GM21381 (cell line): ENCODE measurements around the gene ADRB2.
A peak's percentile ranks its signal among the peaks of the same experiment; 100 is the strongest.

Experiments used
- ATAC-seq: cut with Tn5 transposase; IDR thresholded peaks from one replicate; pipeline ENCODE4 v1.9.1; 2021; ENCODE audit warnings: mild to moderate bottlenecking, moderate library complexity; ENCODE audit not compliant: unreplicated experiment

ADRB2 gene

DNA sequence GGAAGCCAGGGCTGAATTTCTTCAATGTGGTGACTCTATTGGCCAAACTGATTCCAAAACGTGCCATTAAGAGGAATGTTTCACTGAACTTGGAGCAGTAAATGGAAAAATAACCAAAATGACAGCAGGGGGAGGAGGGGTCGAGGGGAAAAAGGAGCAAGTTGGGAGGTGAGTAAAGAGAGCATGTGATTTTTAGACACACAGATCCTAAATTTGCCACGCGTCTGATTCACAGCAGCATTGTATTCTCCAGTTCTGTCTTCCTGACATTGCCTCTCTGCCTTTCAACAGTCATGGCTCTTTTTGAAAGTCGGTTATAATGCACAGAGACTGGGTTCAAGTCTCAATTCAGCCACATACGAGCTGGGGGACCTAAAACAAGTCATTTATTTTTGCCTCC is 22.0 kb upstream of the ADRB2 start:
- ATAC-seq, result no peak

DNA sequence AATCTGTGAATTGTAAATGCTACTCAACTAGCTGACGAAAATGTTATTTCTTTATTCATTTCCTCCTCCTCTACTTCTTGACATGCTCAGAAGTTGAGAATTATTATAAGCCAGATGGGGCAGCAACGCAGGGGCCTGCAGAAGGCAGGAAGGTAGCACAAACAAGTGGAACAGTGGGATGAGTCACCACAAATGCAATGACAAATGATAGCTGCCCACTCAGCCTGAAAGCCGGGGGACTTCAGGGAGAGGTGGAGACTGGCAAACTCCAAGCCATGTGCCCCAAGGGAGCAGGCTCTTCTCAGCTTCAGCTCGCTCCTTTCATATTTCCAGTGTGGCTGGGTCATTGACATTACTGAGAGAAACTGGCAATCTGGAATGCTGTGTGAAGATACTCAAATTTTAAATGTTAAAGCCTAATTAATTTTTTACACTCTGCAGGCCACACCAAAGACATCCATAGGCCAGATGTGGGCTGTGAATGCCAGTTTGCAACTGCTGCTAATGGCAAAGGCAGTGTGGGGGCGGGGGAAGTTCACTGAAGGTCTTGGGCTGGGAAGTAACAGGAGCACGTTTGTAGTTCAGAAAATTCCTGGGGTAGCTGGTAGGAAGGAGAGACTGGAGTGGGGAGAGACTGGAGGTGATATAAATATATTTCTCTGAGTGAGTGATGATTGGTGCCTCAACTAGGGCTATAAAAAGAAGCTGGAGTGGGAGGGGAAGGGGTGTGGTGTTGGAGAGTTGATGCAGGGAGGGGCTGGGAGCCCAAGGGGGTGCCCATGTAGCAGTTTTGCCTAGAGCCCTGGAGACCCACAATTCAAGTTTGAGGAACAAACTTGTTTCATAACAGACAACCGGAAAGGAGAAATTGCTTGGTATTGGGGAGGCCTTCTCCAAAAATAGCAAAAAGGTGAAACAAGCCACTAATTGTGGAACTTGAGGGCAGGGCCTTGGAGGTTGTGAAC is 20.8 kb upstream of the ADRB2 start:
- ATAC-seq, result peak; percentile 38

DNA sequence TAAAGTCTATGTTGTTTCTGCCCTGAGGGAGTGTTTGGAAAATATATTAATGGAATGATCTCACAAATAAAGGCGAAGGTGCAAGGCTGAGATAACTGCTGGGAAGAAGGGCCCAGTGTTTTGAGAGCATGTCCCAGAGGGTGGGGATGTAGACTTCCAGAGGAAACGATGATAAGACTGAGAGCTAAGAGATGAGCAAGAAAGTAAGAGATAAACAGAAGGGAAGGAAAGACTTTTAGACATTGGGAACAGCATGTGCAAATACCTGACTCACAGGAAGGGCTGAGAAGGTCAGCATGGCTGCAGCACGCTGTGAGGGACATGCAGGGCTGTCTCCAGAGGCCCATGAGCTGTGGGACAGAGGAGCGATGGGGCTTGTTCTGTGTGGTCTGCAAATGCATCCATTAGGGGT is 19.9 kb upstream of the ADRB2 start:
- ATAC-seq, result no peak

DNA sequence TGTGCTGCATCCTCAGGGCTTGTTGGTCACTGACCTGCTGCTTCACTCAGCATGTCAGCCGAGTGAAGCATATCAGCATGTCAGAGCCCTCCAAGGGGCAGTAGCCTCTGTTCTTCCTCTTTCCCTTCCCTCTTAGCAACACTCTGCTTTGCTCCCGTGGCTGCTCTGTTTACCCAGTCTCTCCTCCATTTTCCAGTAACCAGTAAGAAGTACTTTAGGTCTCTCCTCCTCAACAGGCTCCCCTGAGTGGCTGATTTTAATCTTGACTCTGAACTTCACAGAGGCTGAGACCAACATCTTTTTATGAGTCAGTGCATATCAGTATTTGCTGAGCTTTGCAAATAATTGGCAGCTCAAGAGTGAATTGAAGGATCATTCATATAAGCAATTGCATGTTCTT is 18.6 kb upstream of the ADRB2 start:
- no peak for ATAC-seq

DNA sequence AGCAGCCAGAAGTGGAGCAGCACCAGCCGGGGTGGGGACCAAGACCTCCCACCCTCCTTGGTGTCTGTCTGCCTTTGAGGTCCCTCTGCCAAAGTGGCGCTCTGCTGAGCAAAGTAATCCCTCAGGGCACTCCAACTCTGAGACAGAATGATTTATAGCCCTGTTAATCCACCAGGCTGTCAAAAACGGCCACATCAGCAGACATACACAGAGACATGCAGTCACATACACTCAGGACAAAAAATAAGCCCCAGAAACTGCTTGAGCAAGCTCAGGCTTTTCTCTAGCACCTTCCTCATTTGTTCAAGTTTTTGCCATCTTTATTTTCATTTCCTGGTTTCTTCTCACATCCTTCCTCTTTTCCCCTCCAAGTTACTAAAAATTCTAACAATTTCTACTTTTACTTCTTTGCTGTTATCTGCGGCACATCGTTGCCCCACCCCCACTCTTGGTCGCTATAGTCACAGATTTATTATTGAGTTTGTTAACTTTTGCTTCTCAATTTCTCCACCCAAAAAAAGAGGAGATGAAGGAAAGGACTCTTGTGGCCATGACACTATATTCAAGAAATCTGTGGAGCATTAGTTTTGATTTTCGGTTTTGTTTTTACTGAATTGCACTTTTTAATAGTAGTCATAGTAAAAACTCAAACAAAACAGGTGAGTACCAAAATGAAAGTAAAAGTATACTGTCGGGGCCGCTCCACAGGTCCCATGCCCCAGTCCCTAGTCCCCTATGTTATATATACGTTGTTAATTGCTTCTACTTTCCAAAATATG is 17.4 kb upstream of the ADRB2 start:
- peak; percentile 57 for ATAC-seq

DNA sequence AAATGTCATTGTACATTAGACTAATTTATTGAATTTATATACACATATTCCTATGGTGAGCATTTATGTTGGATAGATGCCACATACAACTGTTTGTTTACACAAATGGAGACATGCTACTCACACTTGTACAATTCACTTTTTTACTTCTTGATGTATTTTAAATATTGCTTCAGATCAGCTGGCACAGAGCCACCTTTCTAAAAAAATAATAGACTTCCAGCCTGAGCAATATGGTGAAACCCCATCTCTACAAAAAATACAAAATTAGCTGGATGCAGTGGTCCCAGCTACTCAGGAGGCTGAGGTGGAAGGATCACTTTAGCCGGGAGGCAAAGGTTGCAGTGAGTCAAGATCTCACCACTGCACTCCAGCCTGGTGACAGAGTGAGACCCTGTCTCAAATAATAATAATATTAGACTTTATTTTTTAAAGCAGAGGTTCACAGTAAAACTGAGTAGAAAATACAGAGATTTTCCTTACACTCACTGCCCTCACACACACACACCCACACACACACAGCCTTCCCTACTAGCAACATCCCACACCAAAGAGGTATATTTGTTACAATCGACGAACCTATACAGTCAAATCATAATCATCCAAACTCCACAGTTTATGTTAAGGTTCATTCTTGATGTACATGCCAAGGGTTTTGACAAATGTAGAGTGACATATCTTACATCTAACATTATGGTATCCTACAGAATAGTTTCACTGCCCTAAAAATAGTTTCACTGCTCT is 16.5 kb upstream of the ADRB2 start:
- no peak for ATAC-seq

DNA sequence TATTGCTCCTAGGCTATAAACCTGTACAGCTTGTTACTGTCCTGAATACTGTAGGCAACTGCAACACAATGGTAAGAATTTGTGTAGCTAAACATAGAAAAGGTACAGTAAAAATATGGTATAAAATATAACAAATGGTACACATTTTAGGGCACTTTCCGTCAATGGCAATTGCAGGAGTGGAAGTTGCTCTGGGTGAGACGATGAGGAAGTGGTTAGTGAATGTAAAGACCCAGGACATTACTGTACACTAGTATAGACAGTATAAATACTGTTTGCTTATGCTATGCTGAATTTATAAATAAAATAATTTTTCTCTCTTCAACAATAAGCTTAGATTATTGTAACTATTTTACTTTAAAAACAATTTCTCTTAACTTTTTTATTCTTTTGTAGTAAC is 15.6 kb upstream of the ADRB2 start:
- ATAC-seq, result no peak

DNA sequence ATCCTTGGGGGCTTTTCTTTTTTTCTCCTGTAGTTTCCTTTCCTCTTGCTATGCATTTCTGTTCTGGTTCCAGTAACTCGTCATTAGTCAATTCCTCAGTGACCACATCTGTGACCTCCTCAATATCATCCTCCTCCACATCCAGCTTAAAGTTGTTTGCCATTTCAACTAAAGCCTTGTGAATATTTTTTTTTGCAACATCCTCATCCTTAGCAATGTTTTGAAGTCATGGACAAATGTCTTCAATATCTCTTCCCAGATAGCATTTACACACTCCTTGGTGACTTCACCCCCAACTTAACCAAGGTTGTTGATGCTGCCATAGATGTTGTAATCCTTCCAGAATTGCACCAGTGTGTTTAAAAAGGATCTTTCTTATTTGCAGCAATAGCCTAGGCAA is 14.7 kb upstream of the ADRB2 start:
- no peak for ATAC-seq

DNA sequence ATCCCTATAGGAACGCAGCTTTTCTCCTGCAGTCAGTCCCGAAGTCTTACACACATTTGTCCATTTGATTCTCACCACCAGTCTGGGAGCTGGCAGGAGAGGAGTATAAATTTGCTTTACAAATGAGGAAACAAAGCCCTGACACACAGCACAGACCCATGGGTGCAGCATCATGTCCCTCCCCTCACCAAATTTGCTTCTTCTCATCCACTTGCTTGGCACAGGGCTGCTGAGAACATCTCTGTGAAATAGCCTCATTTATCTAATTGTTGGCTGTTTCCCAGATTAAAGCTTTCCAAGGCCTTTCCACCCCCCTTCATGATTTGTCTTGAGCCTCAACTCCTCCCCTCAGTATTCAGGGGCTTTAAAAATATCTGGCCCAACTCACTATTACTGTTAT is 11.3 kb upstream of the ADRB2 start:
- no peak for ATAC-seq

DNA sequence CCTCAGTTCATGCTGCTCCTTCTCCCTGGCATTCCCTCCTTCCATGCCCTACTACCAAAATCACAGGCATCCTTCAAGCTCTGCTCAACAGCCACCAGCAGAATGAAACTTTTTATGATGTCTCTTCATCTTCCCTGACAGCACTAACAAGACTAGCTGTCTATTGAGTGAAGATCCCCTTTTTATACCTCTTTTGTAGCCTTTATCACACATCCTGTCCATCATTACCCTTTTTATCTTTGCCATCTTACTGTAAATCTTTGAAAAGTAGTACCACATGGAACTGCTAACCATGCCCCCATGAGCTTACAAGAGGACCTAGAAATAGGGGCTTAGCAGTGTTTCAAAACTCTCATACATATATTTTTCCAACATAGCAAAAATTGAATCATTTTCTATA is 10.8 kb upstream of the ADRB2 start:
- ATAC-seq, result no peak

DNA sequence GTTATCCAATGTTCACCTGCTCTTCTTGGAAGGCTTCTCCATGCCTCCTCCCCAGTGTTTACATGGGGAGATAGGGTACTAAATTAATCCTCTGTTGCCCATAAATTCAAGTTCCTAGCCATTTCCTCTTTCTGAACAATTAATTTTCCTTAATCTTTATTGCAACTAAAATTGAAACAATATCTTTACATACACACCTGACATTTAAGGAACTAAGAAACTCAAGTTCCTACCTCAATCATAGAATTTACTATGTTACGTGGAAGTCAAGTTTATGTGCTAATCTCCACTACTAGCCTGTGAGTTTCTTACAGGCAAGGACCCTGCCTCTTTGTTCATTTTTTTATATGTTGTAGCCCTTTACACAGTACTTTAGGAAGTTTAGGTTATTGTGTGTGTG is 10.1 kb upstream of the ADRB2 start:
- ATAC-seq, result no peak

DNA sequence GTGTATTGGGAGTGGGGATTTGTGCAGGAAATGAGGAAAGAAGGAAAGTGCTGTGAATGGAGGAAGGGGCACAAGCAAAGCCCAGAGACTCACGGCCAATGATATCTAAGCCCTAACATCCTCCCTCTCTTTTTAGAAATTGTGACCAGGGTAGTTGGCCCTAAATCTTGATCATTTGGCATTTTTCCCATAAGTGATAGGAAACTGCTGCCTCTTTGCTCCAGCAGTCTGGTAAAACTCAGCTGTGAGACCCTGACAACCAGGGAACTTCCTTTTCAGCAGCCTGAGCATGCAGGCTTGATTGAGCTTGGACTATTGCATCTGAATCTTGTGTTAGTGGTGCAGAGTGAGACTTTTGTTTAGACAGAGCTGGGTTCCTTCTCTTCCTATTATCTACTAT is 9.6 kb upstream of the ADRB2 start:
- no peak for ATAC-seq

DNA sequence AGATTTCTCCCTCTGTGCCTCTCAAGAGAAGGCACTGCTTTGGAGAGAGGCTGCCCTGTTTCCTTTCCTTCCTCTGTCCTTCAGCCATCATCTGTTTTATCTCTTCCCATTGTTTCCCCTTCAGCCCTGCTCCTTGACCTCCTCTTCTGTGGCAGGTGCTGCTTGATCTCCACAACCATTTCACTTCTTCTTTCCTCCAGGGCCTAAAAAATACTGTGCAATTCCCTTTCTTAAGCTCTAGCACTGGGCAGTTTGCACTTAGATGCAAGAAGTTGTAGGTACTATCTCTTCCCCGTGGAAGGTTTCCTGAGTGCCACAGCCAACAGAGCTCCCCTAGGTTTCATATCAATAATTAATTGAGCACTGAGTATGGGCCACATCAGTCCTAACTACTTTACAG is 8.8 kb upstream of the ADRB2 start:
- ATAC-seq, result no peak

DNA sequence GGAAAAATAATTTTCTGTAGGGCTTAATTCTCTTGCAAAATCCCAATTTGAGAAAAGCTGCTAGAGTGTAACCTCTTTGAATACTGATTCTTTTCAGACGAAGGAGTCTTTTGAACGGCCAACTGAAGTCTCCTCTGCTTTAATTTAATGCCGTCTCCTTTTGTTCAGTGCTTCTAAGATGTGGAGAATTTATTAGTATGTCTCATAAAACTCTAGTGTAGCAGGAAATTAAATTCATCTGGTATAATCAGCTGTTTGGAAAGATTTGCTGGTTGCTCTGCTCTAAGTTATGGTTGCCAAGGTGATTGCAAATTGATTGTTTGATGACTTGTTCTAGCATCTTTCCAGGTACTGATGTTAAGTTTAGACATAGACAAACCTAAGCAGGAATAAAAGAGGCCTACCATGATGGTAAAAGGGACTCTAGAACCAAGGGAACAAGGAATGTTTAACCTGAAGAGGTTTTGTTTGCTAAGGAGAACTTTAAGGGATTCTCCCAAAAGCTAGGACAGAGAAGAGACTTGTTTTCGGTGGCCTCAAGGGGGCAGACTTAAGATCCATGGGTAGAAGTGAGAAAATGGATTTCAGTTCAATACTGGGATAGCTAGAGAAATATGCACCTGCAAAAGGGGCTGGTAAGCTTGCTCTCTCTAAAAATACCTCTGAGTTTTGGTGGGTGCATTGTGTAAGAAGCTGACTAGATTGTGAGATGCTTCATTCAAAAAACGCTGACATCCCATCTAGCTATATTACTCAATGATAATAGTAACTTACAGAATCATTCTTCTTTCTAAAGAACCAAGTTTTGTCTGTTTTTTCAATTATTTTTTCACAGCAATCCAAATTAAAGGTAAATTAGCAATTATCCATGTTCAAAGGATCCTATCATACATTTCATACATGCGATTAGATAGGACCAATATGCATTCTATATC is 5.7 kb upstream of the ADRB2 start:
- no peak for ATAC-seq

DNA sequence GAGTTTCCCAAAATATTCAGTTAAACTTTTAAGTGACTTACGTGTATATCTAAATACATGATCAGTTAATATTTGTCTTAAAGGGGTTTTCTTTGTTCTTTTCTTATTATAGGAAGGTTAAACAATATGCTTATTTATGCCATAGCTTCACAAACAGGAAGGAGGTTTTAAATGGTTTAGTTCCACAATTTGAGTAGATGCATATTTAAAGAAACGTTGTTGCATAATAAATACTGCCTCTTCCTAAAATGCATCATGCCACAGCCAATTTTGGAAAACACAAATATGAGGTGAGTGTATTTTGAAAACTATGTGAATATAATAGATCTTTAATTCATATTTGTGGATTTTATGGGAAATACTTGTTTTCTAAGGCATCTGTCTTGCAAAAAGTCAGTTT is 2.5 kb upstream of the ADRB2 start:
- ATAC-seq, result no peak

DNA sequence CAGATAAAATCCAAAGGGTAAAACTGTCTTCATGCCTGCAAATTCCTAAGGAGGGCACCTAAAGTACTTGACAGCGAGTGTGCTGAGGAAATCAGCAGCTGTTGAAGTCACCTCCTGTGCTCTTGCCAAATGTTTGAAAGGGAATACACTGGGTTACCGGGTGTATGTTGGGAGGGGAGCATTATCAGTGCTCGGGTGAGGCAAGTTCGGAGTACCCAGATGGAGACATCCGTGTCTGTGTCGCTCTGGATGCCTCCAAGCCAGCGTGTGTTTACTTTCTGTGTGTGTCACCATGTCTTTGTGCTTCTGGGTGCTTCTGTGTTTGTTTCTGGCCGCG is 727 bp upstream of the ADRB2 start:
- peak; percentile 3 for ATAC-seq

DNA sequence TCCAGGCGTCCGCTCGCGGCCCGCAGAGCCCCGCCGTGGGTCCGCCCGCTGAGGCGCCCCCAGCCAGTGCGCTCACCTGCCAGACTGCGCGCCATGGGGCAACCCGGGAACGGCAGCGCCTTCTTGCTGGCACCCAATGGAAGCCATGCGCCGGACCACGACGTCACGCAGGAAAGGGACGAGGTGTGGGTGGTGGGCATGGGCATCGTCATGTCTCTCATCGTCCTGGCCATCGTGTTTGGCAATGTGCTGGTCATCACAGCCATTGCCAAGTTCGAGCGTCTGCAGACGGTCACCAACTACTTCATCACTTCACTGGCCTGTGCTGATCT is 294 bp downstream of the ADRB2 start:
- ATAC-seq, result no peak

DNA sequence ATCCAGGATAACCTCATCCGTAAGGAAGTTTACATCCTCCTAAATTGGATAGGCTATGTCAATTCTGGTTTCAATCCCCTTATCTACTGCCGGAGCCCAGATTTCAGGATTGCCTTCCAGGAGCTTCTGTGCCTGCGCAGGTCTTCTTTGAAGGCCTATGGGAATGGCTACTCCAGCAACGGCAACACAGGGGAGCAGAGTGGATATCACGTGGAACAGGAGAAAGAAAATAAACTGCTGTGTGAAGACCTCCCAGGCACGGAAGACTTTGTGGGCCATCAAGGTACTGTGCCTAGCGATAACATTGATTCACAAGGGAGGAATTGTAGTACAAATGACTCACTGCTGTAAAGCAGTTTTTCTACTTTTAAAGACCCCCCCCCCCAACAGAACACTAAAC is 1.3 kb downstream of the ADRB2 start:
- no peak for ATAC-seq

DNA sequence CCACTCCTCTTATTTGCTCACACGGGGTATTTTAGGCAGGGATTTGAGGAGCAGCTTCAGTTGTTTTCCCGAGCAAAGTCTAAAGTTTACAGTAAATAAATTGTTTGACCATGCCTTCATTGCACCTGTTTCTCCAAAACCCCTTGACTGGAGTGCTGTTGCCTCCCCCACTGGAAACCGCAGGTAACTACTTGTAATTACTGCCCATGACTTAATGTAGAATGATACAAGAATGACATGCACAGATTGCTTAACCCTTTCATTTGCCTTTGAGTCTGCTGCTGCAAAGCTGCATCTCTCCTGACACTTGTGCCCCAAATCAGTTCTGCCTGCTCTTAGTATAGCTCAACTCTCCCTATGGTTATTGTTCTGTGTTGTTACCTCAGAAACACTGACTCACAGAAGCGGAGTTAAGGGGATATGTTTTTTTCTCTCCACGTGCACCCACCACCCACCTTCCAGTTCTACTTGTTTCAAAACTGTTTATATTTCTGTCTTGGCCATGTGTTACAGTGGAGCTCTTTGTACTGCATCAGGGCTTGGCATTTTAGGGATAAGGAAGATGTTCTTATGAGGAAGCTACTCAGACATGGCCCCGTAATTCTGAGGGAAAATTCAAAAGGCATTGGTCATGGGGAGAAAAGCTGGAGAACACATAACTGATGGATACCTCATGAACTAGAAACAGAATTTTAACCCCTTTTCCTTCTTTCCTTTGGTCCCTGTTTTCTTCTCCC is 2.3 kb downstream of the ADRB2 start:
- ATAC-seq, result no peak

DNA sequence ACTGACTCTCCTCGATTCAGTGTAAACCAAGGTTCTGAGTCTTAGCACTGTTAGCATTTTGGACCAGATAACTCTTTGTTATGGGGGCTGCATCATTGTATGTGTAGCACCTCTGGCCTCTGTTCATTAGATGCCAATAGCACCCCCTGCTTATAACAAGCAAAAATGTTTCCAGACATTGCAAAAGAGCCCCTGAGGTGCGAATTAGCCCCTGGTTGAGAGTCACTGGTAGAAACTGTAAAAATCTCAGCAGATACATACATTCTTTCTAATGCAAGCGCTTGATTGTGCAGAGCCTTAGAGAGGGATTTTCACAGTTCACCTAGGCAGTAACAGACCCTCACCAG is 2.8 kb downstream of the ADRB2 start:
- ATAC-seq, result no peak
